Nephron progenitor cell (in vitro differentiated cells): ENCODE results near the gene CD177.
A peak's percentile ranks its signal among the peaks of the same experiment; 100 is the strongest.

ENCODE experiments used
- DNase-seq: peaks from one replicate; pipeline ENCODE4 v3.0.0; 2021
- H3K27ac Mint-ChIP-seq: 2 replicates; pipeline ENCODE4 v1.8.0; 2021; ENCODE audit warnings: mild to moderate bottlenecking, moderate library complexity, mixed read lengths
- H3K27me3 Mint-ChIP-seq: 2 replicates; pipeline ENCODE4 v1.8.0; 2021; ENCODE audit warnings: mild to moderate bottlenecking, low read depth, mixed read lengths; ENCODE audit not compliant: poor library complexity
- H3K36me3 Mint-ChIP-seq: 2 replicates; pipeline ENCODE4 v1.8.0; 2021; ENCODE audit warnings: low read depth, mixed read lengths
- H3K4me1 Mint-ChIP-seq: 2 replicates; pipeline ENCODE4 v1.8.0; 2021; ENCODE audit warnings: mixed read lengths
- H3K4me3 Mint-ChIP-seq: 2 replicates; pipeline ENCODE4 v1.8.0; 2021; ENCODE audit warnings: mild to moderate bottlenecking, moderate library complexity, mixed read lengths
- H3K9me3 Mint-ChIP-seq: 2 replicates; pipeline ENCODE4 v1.8.0; 2021; ENCODE audit warnings: mild to moderate bottlenecking, moderate library complexity, mixed read lengths
- TF ChIP-seq, protein P1 (sequence below): fragments of 200-600 bp; sonication (generic); IDR thresholded peaks from 2 replicates; pipeline ENCODE4 v1.5.0; 2021; ENCODE audit warnings: antibody characterized with exemption

Gene CD177, protein sequence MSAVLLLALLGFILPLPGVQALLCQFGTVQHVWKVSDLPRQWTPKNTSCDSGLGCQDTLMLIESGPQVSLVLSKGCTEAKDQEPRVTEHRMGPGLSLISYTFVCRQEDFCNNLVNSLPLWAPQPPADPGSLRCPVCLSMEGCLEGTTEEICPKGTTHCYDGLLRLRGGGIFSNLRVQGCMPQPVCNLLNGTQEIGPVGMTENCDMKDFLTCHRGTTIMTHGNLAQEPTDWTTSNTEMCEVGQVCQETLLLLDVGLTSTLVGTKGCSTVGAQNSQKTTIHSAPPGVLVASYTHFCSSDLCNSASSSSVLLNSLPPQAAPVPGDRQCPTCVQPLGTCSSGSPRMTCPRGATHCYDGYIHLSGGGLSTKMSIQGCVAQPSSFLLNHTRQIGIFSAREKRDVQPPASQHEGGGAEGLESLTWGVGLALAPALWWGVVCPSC

DNA sequence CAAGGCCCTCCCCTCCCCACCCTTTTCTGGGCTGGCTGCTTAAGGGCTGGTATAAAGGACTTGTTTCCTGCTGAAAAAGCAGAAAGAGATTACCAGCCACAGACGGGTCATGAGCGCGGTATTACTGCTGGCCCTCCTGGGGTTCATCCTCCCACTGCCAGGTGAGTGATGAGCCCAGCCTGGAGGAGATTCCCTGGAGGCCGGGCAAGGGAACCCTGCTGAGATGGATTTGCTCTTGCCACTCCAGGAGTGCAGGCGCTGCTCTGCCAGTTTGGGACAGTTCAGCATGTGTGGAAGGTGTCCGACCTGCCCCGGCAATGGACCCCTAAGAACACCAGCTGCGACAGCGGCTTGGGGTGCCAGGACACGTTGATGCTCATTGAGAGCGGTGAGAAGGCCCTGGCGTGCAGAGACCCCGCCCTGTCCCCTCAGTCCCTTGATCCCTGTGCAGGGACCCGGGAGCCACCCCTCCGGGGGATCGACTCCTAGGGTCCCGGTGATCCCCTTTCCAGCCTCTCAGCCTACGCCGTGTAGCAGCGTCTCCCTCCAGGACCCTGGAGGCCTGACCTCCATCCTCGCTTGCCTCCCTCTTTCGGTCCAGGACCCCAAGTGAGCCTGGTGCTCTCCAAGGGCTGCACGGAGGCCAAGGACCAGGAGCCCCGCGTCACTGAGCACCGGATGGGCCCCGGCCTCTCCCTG is at the start of gene CD177:
Gene CD177, plus strand, starts transcription at position 81 of the 699 bp plus-strand sequence. Its CDS starts 29 bp downstream, at position 110.
- H3K9me3 Mint-ChIP-seq, result peaks cover 25% of the 10 kb centered on the region
- TF ChIP-seq, protein P1, sequence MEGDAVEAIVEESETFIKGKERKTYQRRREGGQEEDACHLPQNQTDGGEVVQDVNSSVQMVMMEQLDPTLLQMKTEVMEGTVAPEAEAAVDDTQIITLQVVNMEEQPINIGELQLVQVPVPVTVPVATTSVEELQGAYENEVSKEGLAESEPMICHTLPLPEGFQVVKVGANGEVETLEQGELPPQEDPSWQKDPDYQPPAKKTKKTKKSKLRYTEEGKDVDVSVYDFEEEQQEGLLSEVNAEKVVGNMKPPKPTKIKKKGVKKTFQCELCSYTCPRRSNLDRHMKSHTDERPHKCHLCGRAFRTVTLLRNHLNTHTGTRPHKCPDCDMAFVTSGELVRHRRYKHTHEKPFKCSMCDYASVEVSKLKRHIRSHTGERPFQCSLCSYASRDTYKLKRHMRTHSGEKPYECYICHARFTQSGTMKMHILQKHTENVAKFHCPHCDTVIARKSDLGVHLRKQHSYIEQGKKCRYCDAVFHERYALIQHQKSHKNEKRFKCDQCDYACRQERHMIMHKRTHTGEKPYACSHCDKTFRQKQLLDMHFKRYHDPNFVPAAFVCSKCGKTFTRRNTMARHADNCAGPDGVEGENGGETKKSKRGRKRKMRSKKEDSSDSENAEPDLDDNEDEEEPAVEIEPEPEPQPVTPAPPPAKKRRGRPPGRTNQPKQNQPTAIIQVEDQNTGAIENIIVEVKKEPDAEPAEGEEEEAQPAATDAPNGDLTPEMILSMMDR, result no peak
- H3K4me3 Mint-ChIP-seq, result peak within 1 kb of the TSS; percentile 65
- H3K36me3 Mint-ChIP-seq, result no peaks in the 10 kb centered on the region
- no peak for DNase-seq
- H3K27ac Mint-ChIP-seq, result no peak within 1 kb of the TSS
- H3K27me3 Mint-ChIP-seq, result peaks cover 39% of the 10 kb centered on the region
- H3K4me1 Mint-ChIP-seq, result no peaks in the 10 kb centered on the region

DNA sequence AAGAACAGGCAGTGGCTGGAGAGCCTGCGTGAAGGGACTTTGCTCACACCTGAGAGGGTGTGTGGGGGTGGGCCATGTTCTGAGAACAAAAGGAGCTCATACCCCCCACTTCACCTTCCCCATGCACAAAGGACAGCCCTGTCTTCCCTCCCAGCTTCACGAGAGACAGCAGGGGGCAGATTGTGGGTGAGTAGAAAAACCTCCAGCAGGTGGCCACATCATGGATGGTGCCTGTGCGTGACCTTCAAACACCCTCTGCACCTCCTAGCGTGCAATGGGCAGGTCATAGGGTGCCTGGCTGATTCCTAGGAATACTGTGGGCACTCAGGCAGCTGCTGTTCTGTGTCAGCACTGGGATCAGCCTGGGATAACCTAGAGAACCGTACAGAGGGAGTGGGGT is 47.8 kb upstream of the CD177 start:
- no peak for DNase-seq
- Mint-ChIP-seq H3K4me3 (no peak overlapping the region), H3K27ac (no peak overlapping the region), H3K9me3 (peaks cover 95% of the 10 kb centered on the region), H3K4me1 (no peaks in the 10 kb centered on the region), H3K27me3 (peaks cover 9% of the 10 kb centered on the region), H3K36me3 (no peaks in the 10 kb centered on the region)
- TF ChIP-seq, protein P1, result no peak

DNA sequence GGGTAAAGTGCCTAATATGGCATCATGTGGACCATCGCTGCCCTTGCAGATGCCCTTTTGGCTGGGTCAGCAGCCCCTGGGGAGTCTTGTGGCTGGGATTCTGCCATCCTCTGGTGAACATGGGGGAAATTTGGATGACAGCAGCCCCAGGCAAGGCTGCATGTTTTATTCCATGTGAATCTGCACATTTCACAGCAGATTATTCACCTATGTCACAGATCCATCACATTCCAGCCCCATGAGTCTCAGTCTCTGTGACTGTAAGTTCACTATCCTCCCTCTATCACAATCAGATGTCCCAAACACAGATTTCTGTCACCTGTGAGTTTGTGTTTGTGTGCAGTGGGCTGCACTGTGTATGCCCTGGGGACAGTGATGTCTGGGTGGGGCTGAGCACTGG is 47.4 kb upstream of the CD177 start:
- Mint-ChIP-seq H3K4me3 (no peak overlapping the region), H3K27me3 (peaks cover 9% of the 10 kb centered on the region), H3K9me3 (peaks cover 94% of the 10 kb centered on the region), H3K4me1 (no peaks in the 10 kb centered on the region), H3K27ac (no peak overlapping the region), H3K36me3 (no peaks in the 10 kb centered on the region)
- no peak for DNase-seq
- TF ChIP-seq, protein P1, result no peak

DNA sequence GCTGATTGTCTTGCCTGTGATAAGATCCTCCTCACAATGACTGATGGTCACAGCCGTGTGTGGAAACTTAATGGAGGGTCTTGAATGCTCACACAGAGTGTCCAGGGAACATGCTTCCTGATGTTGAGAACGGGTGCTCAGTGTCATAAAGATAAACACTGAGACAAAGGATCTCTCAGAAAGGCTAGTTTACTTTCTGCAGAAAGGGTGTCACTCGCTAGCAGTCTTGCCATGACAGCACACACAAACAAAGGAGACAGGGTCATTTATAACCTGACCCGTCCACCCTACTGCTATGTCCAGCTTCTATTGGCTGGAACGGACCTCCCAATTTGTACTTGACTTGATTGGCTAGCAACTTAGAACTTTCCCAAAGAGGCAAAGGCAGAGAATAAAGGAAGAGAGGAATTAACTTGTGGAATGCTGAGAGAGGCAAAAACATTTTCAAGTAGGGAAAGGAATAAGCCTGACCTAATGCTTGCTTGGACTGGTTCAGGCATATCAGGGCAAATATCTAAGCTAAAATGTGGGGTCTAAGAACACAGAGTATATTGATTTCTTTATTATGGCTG is 45.2 kb upstream of the CD177 start:
- TF ChIP-seq, protein P1, result no peak
- peaks cover 9% of the 10 kb centered on the region for H3K27me3 Mint-ChIP-seq
- no peak for DNase-seq
- H3K27ac Mint-ChIP-seq, result no peak overlapping the region
- H3K4me3 Mint-ChIP-seq, result no peak overlapping the region
- H3K9me3 Mint-ChIP-seq, result peaks cover 87% of the 10 kb centered on the region
- no peaks in the 10 kb centered on the region for H3K36me3 Mint-ChIP-seq
- H3K4me1 Mint-ChIP-seq, result no peaks in the 10 kb centered on the region

DNA sequence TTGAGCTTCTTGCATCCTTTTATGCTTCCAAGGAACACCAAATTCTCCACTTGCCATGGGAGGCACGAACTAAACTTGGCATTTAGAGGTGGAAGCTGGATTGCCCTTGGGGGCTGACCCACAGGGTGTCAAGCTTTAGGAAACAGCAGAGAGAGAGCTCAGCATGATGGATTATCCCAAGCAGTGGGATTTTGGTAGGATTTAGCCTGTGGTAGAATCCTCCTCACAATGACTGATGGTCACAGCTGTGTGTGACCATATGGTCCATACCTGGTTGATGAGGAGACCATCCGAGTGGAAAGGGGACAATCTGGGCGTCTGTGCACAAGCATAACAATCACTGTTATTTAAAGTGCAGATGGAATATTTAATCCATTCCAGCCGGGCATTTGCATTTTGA is 44.0 kb upstream of the CD177 start:
- DNase-seq, result no peak
- TF ChIP-seq, protein P1, result no peak
- no peak overlapping the region for H3K27ac Mint-ChIP-seq
- H3K36me3 Mint-ChIP-seq, result no peaks in the 10 kb centered on the region
- peaks cover 84% of the 10 kb centered on the region for H3K9me3 Mint-ChIP-seq
- H3K27me3 Mint-ChIP-seq, result peaks cover 9% of the 10 kb centered on the region
- H3K4me1 Mint-ChIP-seq, result no peaks in the 10 kb centered on the region
- no peak overlapping the region for H3K4me3 Mint-ChIP-seq
